ENCODE data around the gene MAP2.

DNA sequence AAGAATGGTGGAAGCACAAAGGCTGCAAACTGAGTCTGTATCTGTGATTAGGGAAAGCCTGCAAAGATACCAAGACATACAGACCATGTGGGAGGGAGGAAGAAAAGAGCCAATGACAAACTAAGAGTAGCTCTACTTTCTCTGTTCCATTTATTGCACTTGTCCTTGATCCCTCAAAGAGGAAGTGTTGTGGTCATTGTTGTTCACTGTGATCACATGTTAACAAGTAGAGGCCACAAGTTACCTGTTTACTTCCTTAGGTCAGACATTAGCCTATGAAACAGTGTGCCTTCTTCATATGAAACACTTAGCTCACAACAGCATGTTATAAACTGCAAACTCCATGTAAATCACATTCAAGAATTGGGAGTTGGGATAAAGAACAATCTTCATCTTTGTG lies 32.6 kb downstream of the MAP2 start:
- TF ChIP-seq MYBL2 (CRISPR knock-in tag; IDR thresholded peaks at IDR 0.05) (no peak), FOXP1 (CRISPR knock-in tag; IDR thresholded peaks at IDR 0.05; ENCODE audit: borderline replicate concordance) (no peak)
